ENCODE measurements around the gene NKPD1. TPM values are rescaled to one million over a fixed set of nuclear protein-coding genes. Genes with fewer than 3 reads are reported as not detected.

Gene NKPD1
- total and polyA plus RNA-seq, 9 of the 15 experiments (the other 6 are each of a cell fraction or from before 2014, with no cell fraction given): 0.03 to 0.09 (median 0.04) TPM; not detected in 5

- 0 out of 2 replicates have a peak, but pooled peaks have one; percentile 21 for TF ChIP-seq ETS1 (conservative IDR thresholded peaks at IDR 0.05; ENCODE audit: control insufficient read depth, low read depth, low read length)
- peak; percentile 61 for TF ChIP-seq POLR2B (IDR thresholded peaks at IDR 0.05; ENCODE audit: low read depth, partially characterized antibody)
- peak; percentile 6; the same call in 1 of the 2 replicates for TF ChIP-seq STAT6 (CRISPR knock-in tag; IDR thresholded peaks at IDR 0.05)
- TF ChIP-seq KAT7 (CRISPR knock-in tag; IDR thresholded peaks at IDR 0.05; ENCODE audit: borderline replicate concordance): peak; percentile 54; the same call in 1 of the 2 replicates
- 0 out of 2 replicates have a peak, but pooled peaks have one; percentile 19 for TF ChIP-seq SPI1 (IDR thresholded peaks at IDR 0.05; ENCODE audit: borderline replicate concordance, low read depth, low read length)
- TF ChIP-seq PHF8 (IDR thresholded peaks at IDR 0.05; ENCODE audit: borderline replicate concordance, low read length): peak; percentile 75
- TF ChIP-seq GTF2F1 (IDR thresholded peaks at IDR 0.05; ENCODE audit: low read depth, low read length): no peak
- peak; percentile 25; the same call in 1 of the 2 replicates for TF ChIP-seq E2F5 (CRISPR knock-in tag; IDR thresholded peaks at IDR 0.05)
- TF ChIP-seq ZNF592 (IDR thresholded peaks at IDR 0.05): peak; percentile 7; the same call in 1 of the 2 replicates
- TF ChIP-seq TAF1 (IDR thresholded peaks at IDR 0.05; ENCODE audit: control insufficient read depth, extremely low read depth, insufficient read depth, low read length, severe bottlenecking): peak; percentile 56
- peak; percentile 80; the same call in 1 of the 2 replicates for TF ChIP-seq BRD4 (IDR thresholded peaks at IDR 0.05)
- TF ChIP-seq SMAD1 (IDR thresholded peaks at IDR 0.05; ENCODE audit: low read depth, low read length, partially characterized antibody): peak; percentile 36
- TF ChIP-seq JUN (IDR thresholded peaks at IDR 0.05; ENCODE audit: borderline replicate concordance, low read depth, low read length): no peak
- 0 out of 2 replicates have a peak, but pooled peaks have one; percentile 73 for TF ChIP-seq JUN (CRISPR knock-in tag; IDR thresholded peaks at IDR 0.05; ENCODE audit: borderline replicate concordance)
Observed at GRCh38 chr19:45177817-45178261, 17.1 kb upstream of the NKPD1 start, which contains the start of gene TRAPPC6A (continued).

Data from K562 (cell line).